ENCODE measurements around the gene RAB35. TPM values are rescaled to one million over a fixed set of nuclear protein-coding genes. Genes with fewer than 3 reads are reported as not detected.

RAB35 gene
- polyA plus RNA-seq, 4 donors, result 21.5 to 31.9 (median 24.4) TPM

GRCh38 chr12:120118321-120119061 lies 1.9 kb upstream of the RAB35 start:
- DNase-seq (peak; percentile 41 to 65), FAIRE-seq (no peak)
- peaks cover 7 to 23% (median 19%) of the 10 kb centered on the region in 3 donors for H3K4me1 ChIP-seq (ENCODE audit: control insufficient read depth in 3 of 3, insufficient read depth in 2 of 3, low read depth in 1 of 3, low read length in 2 of 3)

DNA sequence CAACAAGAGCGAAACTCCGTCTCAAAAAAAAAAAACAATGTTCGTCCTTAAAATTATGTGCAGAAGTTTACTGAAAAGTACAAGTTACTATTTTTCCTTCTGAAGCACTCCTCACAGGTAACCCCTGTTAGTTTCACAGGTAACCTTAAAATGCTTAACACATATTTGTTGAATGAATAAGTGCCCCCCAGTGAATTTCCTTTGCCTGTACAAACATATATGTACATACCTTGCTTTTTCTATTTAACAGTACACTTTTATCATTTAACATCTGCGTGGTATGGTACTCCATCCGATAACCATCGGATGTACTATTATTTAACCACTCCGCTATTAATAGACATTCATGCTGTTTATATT lies 1.4 kb upstream of the RAB35 start:
- no peaks in the 10 kb centered on the region for H3K9me3 ChIP-seq (ENCODE audit: control insufficient read depth in 2 of 2, insufficient read depth in 1 of 2, low read depth in 1 of 2, low read length in 1 of 2)
- H3K27me3 ChIP-seq (ENCODE audit: control insufficient read depth in 3 of 3, insufficient read depth in 3 of 3, low read length in 3 of 3), result no peaks in the 10 kb centered on the region
- 25 to 39% (median 28%) methylated on average over 7 of the region's 7 CpGs for WGBS, 3 donors
- peak overlapping the region in 2 of 3 donors; percentile 99 for H3K27ac ChIP-seq (ENCODE audit: low read depth in 1 of 3, low read length in 2 of 3)
- DNase-seq, result no peak
- H3K4me1 ChIP-seq (ENCODE audit: control insufficient read depth in 3 of 3, insufficient read depth in 2 of 3, low read depth in 1 of 3, low read length in 2 of 3), result peaks cover 7 to 23% (median 19%) of the 10 kb centered on the region in 3 donors
- FAIRE-seq, result no peak
- peak overlapping the region; percentile 76 to 95 (median 87) for H3K4me3 ChIP-seq (ENCODE audit: low read depth in 1 of 3, low read length in 3 of 3)
- H3K36me3 ChIP-seq (ENCODE audit: control insufficient read depth in 3 of 3, insufficient read depth in 2 of 3, low read depth in 1 of 3, low read length in 3 of 3), result peaks cover 0 to 17% (median 0%) of the 10 kb centered on the region in 3 donors

More at GRCh38 chr12:120118321-120119061, 1.9 kb upstream of the RAB35 start:
- Histone ChIP-seq H3K4me3 (ENCODE audit: low read depth in 1 of 3, low read length in 3 of 3) (peak overlapping the region in 2 of 3 donors; percentile 87 to 95), H3K27ac (ENCODE audit: low read depth in 1 of 3, low read length in 2 of 3) (peak overlapping the region; percentile 1 to 71 (median 52)), H3K9me3 (ENCODE audit: control insufficient read depth in 2 of 2, insufficient read depth in 1 of 2, low read depth in 1 of 2, low read length in 1 of 2) (no peaks in the 10 kb centered on the region), H3K27me3 (ENCODE audit: control insufficient read depth in 3 of 3, insufficient read depth in 3 of 3, low read length in 3 of 3) (no peaks in the 10 kb centered on the region), H3K36me3 (ENCODE audit: control insufficient read depth in 3 of 3, insufficient read depth in 2 of 3, low read depth in 1 of 3, low read length in 3 of 3) (peaks cover 0 to 13% (median 0%) of the 10 kb centered on the region in 3 donors)
- 52 to 67% (median 59%) methylated on average over 11 of the region's 11 CpGs for WGBS, 3 donors

DNA sequence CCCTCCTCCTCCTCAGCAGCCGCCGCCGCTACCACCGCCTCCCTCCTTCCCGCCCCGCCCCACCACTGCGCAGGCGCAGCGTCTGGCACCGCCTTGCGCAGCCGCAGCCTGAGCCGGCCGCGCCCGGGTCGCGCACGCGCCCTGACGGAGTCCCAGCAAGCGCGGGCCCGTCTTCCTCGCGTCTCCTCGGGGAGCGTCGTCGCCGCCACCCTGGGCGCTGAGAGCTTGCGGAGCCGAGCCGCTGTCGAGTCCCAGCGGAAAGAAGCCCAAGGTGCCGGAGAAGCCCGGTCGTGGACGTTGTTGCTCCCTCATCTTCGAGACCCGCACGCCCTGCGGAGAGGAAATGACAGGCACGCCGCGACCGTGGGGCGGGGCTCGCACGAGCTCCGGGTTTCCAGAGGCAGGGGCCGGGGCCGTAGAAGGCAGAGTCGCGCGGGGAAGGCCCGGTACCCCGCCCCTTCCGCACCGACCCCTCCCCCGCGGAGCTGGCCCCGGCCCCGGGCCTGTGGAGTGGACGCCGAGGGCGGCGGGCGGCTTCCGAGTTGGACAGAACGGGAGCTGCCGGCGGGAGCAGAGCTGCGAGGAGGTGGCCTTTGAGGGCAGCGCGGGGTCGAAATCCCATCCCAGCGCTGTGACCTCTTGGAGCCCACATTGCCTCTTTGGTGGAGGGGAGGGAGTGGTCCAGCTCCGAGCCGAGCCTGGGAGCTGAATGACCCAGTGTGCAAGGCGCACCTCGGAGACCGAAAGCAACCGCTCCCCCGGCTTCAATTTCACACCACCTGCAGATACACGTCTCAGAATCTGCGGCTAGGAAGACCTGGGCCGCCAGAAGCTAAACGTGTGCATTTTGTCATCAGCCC lies 469 bp upstream of the RAB35 start:
- Histone ChIP-seq H3K27me3 (ENCODE audit: control insufficient read depth in 3 of 3, insufficient read depth in 3 of 3, low read length in 3 of 3) (no peaks in the 10 kb centered on the region), H3K4me3 (ENCODE audit: low read depth in 1 of 3, low read length in 3 of 3) (peak overlapping the region; percentile 82 to 95 (median 87)), H3K27ac (ENCODE audit: low read depth in 1 of 3, low read length in 2 of 3) (peak overlapping the region; percentile 93 to 99 (median 99)), H3K9me3 (ENCODE audit: control insufficient read depth in 2 of 2, insufficient read depth in 1 of 2, low read depth in 1 of 2, low read length in 1 of 2) (no peaks in the 10 kb centered on the region), H3K36me3 (ENCODE audit: control insufficient read depth in 3 of 3, insufficient read depth in 2 of 3, low read depth in 1 of 3, low read length in 3 of 3) (peaks cover 0 to 17% (median 0%) of the 10 kb centered on the region in 3 donors), H3K4me1 (ENCODE audit: control insufficient read depth in 3 of 3, insufficient read depth in 2 of 3, low read depth in 1 of 3, low read length in 2 of 3) (peaks cover 7 to 23% (median 19%) of the 10 kb centered on the region in 3 donors)
- FAIRE-seq, result no peak
- WGBS, 3 donors, result 0% methylated on average over 76 to 91 of the region's 91 CpGs
- peak; percentile 95 to 98 for DNase-seq

- DNase-seq (peak in 1 of 2 donors; percentile 44), FAIRE-seq (no peak)
- H3K4me1 ChIP-seq (ENCODE audit: control insufficient read depth in 3 of 3, insufficient read depth in 2 of 3, low read depth in 1 of 3, low read length in 2 of 3), result peaks cover 7 to 26% (median 19%) of the 10 kb centered on the region in 3 donors
- H3K4me3 ChIP-seq (ENCODE audit: low read depth in 1 of 3, low read length in 3 of 3), result peak overlapping the region; percentile 82 to 95 (median 87)
- no peaks in the 10 kb centered on the region for H3K27me3 ChIP-seq (ENCODE audit: control insufficient read depth in 3 of 3, insufficient read depth in 3 of 3, low read length in 3 of 3)
- H3K36me3 ChIP-seq (ENCODE audit: control insufficient read depth in 3 of 3, insufficient read depth in 2 of 3, low read depth in 1 of 3, low read length in 3 of 3), result peaks cover 0 to 24% (median 0%) of the 10 kb centered on the region in 3 donors
- no peaks in the 10 kb centered on the region for H3K9me3 ChIP-seq (ENCODE audit: control insufficient read depth in 2 of 2, insufficient read depth in 1 of 2, low read depth in 1 of 2, low read length in 1 of 2)
- WGBS, 3 donors, result 14 to 17% (median 15%) methylated on average over 24 to 31 of the region's 31 CpGs
- peak overlapping the region in 1 of 3 donors; percentile 76 for H3K27ac ChIP-seq (ENCODE audit: low read depth in 1 of 3, low read length in 2 of 3)
These were observed 687 bp downstream of the RAB35 start for GRCh38 chr12:120115692-120116440.

- Histone ChIP-seq H3K4me1 (ENCODE audit: control insufficient read depth in 3 of 3, insufficient read depth in 2 of 3, low read depth in 1 of 3, low read length in 2 of 3) (peaks cover 7 to 27% (median 19%) of the 10 kb centered on the region in 3 donors), H3K27me3 (ENCODE audit: control insufficient read depth in 3 of 3, insufficient read depth in 3 of 3, low read length in 3 of 3) (no peaks in the 10 kb centered on the region), H3K27ac (ENCODE audit: low read depth in 1 of 3, low read length in 2 of 3) (no peak overlapping the region), H3K4me3 (ENCODE audit: low read depth in 1 of 3, low read length in 3 of 3) (peak overlapping the region in 1 of 3 donors; percentile 87), H3K36me3 (ENCODE audit: control insufficient read depth in 3 of 3, insufficient read depth in 2 of 3, low read depth in 1 of 3, low read length in 3 of 3) (peaks cover 0 to 29% (median 0%) of the 10 kb centered on the region in 3 donors), H3K9me3 (ENCODE audit: control insufficient read depth in 2 of 2, insufficient read depth in 1 of 2, low read depth in 1 of 2, low read length in 1 of 2) (no peaks in the 10 kb centered on the region)
- FAIRE-seq, result no peak
- 64 to 84% (median 74%) methylated on average over 3 of the region's 3 CpGs for WGBS, 3 donors
- no peak for DNase-seq
These were observed 1.5 kb downstream of the RAB35 start for GRCh38 chr12:120115066-120115465.

DNA sequence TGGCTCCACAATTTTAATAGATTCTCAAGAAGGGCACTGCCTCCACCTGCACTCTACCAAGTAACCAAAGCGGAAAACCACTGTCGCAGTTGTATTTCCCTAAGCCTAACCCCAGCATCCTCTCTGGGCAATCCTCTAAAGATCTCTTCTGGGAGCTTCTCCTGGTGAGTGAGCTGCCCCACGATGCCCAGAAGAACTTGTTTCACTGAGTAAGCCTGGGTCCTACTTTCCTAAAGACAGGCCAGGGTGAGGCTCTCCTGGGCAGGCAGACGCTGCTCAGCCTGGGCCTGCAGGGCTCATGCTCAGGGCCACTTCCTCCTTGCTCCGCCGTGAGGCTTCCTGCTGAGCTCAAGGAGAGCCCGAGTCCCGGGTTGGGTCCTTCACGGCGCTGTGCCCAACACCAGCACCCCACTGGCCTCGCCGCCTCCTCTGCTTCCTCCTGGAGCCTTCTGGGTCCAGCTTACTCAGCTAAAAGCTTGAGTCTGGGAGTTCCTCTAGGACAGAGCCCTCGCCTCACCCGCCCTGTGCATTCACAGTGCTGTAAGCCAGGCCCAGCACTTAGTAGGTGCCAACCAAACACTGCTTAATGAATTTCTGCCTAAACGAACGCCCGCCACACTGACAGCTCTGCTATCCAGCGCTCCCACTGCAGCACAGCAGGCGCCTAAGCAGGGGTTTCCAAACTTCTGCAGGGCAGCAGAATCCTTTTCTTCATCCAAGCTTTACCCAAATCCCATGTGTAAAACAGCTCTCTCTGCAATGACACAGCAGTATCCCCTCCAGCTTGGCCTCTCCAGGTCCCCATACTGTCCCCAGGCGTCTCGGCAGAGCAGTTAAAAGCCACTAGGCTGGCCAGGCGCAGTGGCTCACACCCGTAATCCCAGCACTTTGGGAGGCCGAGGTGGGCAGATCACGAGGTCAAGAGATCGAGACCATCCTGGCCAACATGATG lies 5.7 kb downstream of the RAB35 start:
- DNase-seq (peak in 1 of 2 donors; percentile 24), FAIRE-seq (no peak)
- no peaks in the 10 kb centered on the region for H3K9me3 ChIP-seq (ENCODE audit: control insufficient read depth in 2 of 2, insufficient read depth in 1 of 2, low read depth in 1 of 2, low read length in 1 of 2)
- H3K27me3 ChIP-seq (ENCODE audit: control insufficient read depth in 3 of 3, insufficient read depth in 3 of 3, low read length in 3 of 3), result no peaks in the 10 kb centered on the region
- WGBS, 3 donors, result 61 to 77% (median 72%) methylated on average over 26 of the region's 26 CpGs
- H3K36me3 ChIP-seq (ENCODE audit: control insufficient read depth in 3 of 3, insufficient read depth in 2 of 3, low read depth in 1 of 3, low read length in 3 of 3), result peaks cover 2 to 54% (median 8%) of the 10 kb centered on the region in 3 donors
- no peak overlapping the region for H3K4me3 ChIP-seq (ENCODE audit: low read depth in 1 of 3, low read length in 3 of 3)
- peak overlapping the region in 1 of 3 donors; percentile 4 for H3K27ac ChIP-seq (ENCODE audit: low read depth in 1 of 3, low read length in 2 of 3)
- peaks cover 4 to 16% (median 5%) of the 10 kb centered on the region in 3 donors for H3K4me1 ChIP-seq (ENCODE audit: control insufficient read depth in 3 of 3, insufficient read depth in 2 of 3, low read depth in 1 of 3, low read length in 2 of 3)

DNA sequence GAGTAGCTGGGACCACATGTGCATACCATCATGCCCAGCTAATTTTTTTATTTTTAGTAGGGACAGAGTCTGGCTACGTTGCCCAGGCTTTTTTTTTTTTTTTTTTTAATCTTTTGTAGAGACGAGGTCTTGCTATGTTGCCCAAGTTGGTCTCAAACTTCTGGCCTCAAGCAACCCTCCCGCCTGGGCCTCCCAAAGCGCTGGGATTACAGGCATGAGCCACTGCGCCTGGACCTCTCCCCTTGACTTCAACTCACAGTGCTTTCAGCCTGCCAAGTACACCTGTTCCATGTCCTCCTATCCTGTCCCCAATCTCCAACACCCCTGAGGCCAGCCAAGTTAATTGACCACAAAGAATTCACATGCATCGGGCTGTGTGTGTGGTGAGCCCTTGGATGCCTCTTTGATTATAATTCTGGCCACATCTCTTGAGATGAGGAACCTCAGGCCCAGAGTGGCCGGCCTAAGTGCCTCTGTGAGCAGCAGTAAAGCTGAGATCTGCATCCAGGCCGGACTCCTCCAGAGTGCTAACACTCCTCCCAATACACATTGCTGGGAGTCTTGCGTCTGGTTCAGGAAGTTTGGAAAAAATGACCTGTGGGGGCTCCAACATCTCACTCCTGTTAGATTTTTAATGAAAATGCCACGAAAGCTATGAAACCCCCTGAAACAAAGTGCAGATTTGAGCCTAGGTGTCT lies 6.8 kb downstream of the RAB35 start:
- H3K36me3 ChIP-seq (ENCODE audit: control insufficient read depth in 3 of 3, insufficient read depth in 2 of 3, low read depth in 1 of 3, low read length in 3 of 3), result peaks cover 2 to 58% (median 8%) of the 10 kb centered on the region in 3 donors
- WGBS, 3 donors, result 86 to 89% (median 88%) methylated on average over 10 of the region's 10 CpGs
- DNase-seq (no peak), FAIRE-seq (no peak)
- no peak overlapping the region for H3K4me3 ChIP-seq (ENCODE audit: low read depth in 1 of 3, low read length in 3 of 3)
- no peaks in the 10 kb centered on the region for H3K9me3 ChIP-seq (ENCODE audit: control insufficient read depth in 2 of 2, insufficient read depth in 1 of 2, low read depth in 1 of 2, low read length in 1 of 2)
- no peaks in the 10 kb centered on the region for H3K27me3 ChIP-seq (ENCODE audit: control insufficient read depth in 3 of 3, insufficient read depth in 3 of 3, low read length in 3 of 3)
- H3K27ac ChIP-seq (ENCODE audit: low read depth in 1 of 3, low read length in 2 of 3), result no peak overlapping the region
- peaks cover 2 to 6% (median 5%) of the 10 kb centered on the region in 3 donors for H3K4me1 ChIP-seq (ENCODE audit: control insufficient read depth in 3 of 3, insufficient read depth in 2 of 3, low read depth in 1 of 3, low read length in 2 of 3)

Measured in small intestine (tissue), 7 donors.